ENCODE data around the gene HKDC1. TPM values are rescaled to one million over a fixed set of nuclear protein-coding genes. Genes with fewer than 3 reads are reported as not detected.

Gene HKDC1
- total RNA-seq, 4 donors from 2014 or later, result 0.27 TPM; not detected in 3

- H3K36me3 ChIP-seq, result peaks cover 0 to 13% of the 10 kb centered on the region in 2 donors
- peak; percentile 96 for ATAC-seq
- H3K27me3 ChIP-seq, result no peaks in the 10 kb centered on the region
- H3K4me1 ChIP-seq, result peaks cover 7 to 40% (median 13%) of the 10 kb centered on the region in 3 donors
- WGBS, 2 donors (ENCODE audit: low coverage in 1 of 2), result 0 to 1% methylated on average over 12 to 27 of the region's 44 CpGs
- TF ChIP-seq EP300 (IDR thresholded peaks at IDR 0.05) (no peak), POLR2AphosphoS5 (IDR thresholded peaks at IDR 0.05) (peak; percentile 94), POLR2A (IDR thresholded peaks at IDR 0.05) (peak; percentile 84 to 88), CTCF (IDR thresholded peaks at IDR 0.05) (peak in 1 of 4 experiments; percentile 4)
- H3K4me3 ChIP-seq, result peak within 1 kb of the TSS; percentile 65 to 98
- peak within 1 kb of the TSS; percentile 78 to 93 (median 86) for H3K27ac ChIP-seq
- H3K9me3 ChIP-seq, result no peaks in the 10 kb centered on the region
These were observed 40.2 kb upstream of the HKDC1 start, which contains the start of gene SUPV3L1 for GRCh38 chr10:69179743-69180524. Gene SUPV3L1 (plus strand): TSS chr10:69180234. CDS start chr10:69180292, 58 bp downstream.

GRCh38 chr10:69180525-69181204 lies 39.5 kb upstream of the HKDC1 start:
- Histone ChIP-seq H3K27ac (peak overlapping the region; percentile 78 to 93 (median 86)), H3K4me3 (peak overlapping the region; percentile 65 to 98), H3K4me1 (peaks cover 7 to 40% (median 13%) of the 10 kb centered on the region in 3 donors), H3K9me3 (no peaks in the 10 kb centered on the region), H3K36me3 (peaks cover 0 to 19% of the 10 kb centered on the region in 2 donors), H3K27me3 (no peaks in the 10 kb centered on the region)
- ATAC-seq, result no peak
- WGBS, 2 donors (ENCODE audit: low coverage in 1 of 2), result 4 to 6% methylated on average over 9 to 10 of the region's 29 CpGs
- TF ChIP-seq POLR2A (IDR thresholded peaks at IDR 0.05), result no peak
- TF ChIP-seq CTCF (IDR thresholded peaks at IDR 0.05), result no peak
- TF ChIP-seq EP300 (IDR thresholded peaks at IDR 0.05), result no peak
- TF ChIP-seq POLR2AphosphoS5 (IDR thresholded peaks at IDR 0.05), result no peak

GRCh38 chr10:69181433-69181832 lies 38.7 kb upstream of the HKDC1 start:
- TF ChIP-seq CTCF (IDR thresholded peaks at IDR 0.05) (no peak), POLR2A (IDR thresholded peaks at IDR 0.05) (no peak), POLR2AphosphoS5 (IDR thresholded peaks at IDR 0.05) (no peak), EP300 (IDR thresholded peaks at IDR 0.05) (no peak)
- H3K36me3 ChIP-seq, result peaks cover 0 to 27% of the 10 kb centered on the region in 2 donors
- peaks cover 7 to 40% (median 13%) of the 10 kb centered on the region in 3 donors for H3K4me1 ChIP-seq
- peak overlapping the region in 1 of 2 donors; percentile 98 for H3K4me3 ChIP-seq
- peak overlapping the region in 1 of 4 donors; percentile 93 for H3K27ac ChIP-seq
- no peaks in the 10 kb centered on the region for H3K9me3 ChIP-seq
- WGBS, 2 donors (ENCODE audit: low coverage in 1 of 2), result 14 to 73% methylated on average over 1 of the region's 1 CpG
- no peak for ATAC-seq
- no peaks in the 10 kb centered on the region for H3K27me3 ChIP-seq

GRCh38 chr10:69182005-69182404 lies 38.1 kb upstream of the HKDC1 start:
- 84 to 85% methylated on average over 4 of the region's 4 CpGs for WGBS, 2 donors (ENCODE audit: low coverage in 1 of 2)
- H3K4me3 ChIP-seq, result no peak overlapping the region
- H3K9me3 ChIP-seq, result no peaks in the 10 kb centered on the region
- no peak for TF ChIP-seq CTCF (IDR thresholded peaks at IDR 0.05)
- no peak for TF ChIP-seq POLR2A (IDR thresholded peaks at IDR 0.05)
- TF ChIP-seq POLR2AphosphoS5 (IDR thresholded peaks at IDR 0.05), result no peak
- TF ChIP-seq EP300 (IDR thresholded peaks at IDR 0.05), result no peak
- H3K27me3 ChIP-seq, result no peaks in the 10 kb centered on the region
- ATAC-seq, result no peak
- H3K36me3 ChIP-seq, result peaks cover 0 to 32% of the 10 kb centered on the region in 2 donors
- peaks cover 7 to 40% (median 13%) of the 10 kb centered on the region in 3 donors for H3K4me1 ChIP-seq
- no peak overlapping the region for H3K27ac ChIP-seq

Measured in gastroesophageal sphincter (tissue), 4 donors.